ENCODE data around the gene NOC4L.

The NOC4L gene

DNA sequence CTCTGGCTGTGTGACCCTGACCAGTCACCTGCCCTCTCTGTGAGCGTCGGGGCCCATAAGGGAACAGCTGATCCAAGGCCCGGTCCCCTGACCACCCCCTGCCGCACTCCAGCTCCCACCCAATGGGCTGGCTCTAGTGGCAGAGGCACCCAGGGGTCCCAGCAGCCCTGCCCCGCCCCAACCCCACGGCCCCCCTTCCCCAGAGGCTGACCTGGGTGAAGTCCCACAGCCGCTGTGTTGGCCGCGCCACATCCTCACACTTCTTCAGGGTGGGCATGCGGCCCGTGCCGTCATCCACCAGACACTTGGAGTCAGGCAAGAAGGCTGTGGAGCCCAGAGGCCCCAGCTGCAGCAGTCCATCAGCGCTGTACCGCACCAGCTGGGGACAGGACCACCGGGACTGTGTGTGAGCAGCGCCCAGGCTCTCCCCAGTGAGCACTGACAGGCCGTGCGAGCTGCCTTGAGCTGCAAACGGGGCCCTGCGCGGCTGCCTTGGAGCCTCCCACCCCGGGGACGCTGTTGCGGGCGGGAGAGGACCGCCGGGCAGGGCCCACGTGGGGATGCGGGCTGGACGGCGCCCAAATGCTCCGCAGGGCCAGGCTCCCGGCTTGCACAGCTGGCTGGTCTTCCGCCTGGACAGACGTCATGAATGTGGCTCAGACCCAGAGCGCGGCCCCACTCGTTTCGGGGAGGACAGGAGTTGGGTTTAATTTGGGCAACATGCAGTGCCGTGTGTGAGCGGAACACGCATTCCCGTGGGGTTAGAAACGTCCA, 53.5 kb downstream of the NOC4L start:
- no peak for DNase-seq (ENCODE audit: low spot score)

GRCh38 chr12:132199101-132199500, 54.8 kb downstream of the NOC4L start:
- no peak for DNase-seq (ENCODE audit: low spot score)

GRCh38 chr12:132199526-132200319, 55.5 kb downstream of the NOC4L start:
- DNase-seq (ENCODE audit: low spot score) = no peak

DNA sequence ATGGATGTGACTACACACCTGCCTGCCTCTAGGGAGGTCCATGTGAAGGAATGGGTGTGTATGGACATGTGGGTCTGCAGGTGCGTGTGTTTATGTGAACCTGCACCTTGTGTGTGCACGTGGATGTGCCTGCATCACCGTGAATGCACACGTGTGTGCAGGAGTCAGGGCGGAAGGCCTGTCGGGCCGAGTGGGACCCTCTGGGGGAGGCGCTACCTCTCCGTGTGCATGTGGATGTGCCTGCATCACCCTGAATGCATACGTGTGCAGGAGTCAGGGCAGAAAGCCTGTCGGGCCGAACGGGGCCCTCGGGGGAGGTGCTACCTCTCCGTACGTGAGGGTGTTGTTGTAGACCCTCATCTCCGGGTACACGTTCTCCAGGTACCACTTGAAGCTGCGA, 56.5 kb downstream of the NOC4L start:
- DNase-seq (ENCODE audit: low spot score) = no peak

DNA sequence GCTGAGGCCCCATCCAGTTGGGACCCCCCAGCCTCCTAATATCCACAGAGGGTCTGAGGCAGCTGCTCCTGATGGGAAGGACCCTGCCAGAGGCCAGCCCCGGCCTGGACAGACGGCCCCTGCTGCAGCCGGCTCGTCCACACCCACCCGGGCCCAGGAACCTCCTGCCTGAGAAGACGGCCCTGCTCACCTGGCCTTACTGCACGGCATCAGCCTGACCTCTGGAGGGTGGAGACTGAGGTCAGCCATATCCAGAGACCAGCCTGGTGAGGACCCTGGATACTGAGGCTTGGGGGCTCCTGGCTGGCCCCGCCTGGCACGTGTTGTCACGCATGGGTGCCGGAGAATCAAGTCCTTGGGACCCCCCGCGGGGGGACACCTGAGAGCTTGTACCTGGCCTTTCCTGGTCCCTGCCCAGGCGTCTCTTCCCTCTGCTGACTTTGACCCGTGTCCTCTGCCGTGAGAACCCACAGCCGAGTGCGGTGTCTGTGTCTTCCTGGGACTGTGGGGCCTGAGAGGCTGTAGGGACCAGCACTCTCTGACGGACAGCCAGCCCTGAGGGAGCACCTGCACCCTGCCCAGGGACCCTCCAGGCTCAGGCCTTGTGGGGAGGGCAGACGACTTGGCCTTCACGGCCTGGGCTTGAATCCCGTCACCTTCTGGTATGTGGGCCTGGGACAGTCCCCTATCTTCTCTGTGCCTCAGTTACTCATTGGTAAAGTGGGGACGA, 57.3 kb downstream of the NOC4L start:
- no peak for DNase-seq (ENCODE audit: low spot score)

Measured in COLO829 (cell line).